ENCODE results near the gene UNC80.

- no peak for TF ChIP-seq CTCF (IDR thresholded peaks at IDR 0.05)
- no peak for TF ChIP-seq POLR2A (IDR thresholded peaks at IDR 0.05)
- no peak for TF ChIP-seq EP300 (IDR thresholded peaks at IDR 0.05)
Measured at GRCh38 chr2:209727077-209727476, 44.6 kb upstream of the UNC80 start.
